Ishikawa (cell line): ENCODE results near the gene KIAA1217.

ENCODE experiments used
- CEBPB ChIP-seq: IDR thresholded peaks from 2 replicates; pipeline ENCODE4 v1.6.1; 2012
- CREB1 ChIP-seq: IDR thresholded peaks from 2 replicates; pipeline ENCODE4 v1.6.1; 2012; ENCODE audit warnings: low read depth
- EGR1 ChIP-seq: IDR thresholded peaks from 2 replicates; pipeline ENCODE4 v1.6.1; 2012
- EP300 ChIP-seq: IDR thresholded peaks from 2 replicates; pipeline ENCODE4 v1.6.1; 2012; ENCODE audit warnings: borderline replicate concordance
- FOXM1 ChIP-seq: IDR thresholded peaks from 2 replicates; pipeline ENCODE4 v1.6.1; 2012; ENCODE audit warnings: low read depth, borderline replicate concordance
- NFIC ChIP-seq: IDR thresholded peaks from 2 replicates; pipeline ENCODE4 v1.6.1; 2012
- RAD21 ChIP-seq: IDR thresholded peaks from 2 replicates; pipeline ENCODE4 v1.6.1; 2012; ENCODE audit warnings: low read depth
- REST ChIP-seq: IDR thresholded peaks from 2 replicates; pipeline ENCODE4 v1.6.1; 2012; ENCODE audit warnings: low read depth, mild to moderate bottlenecking
- TAF1 ChIP-seq: IDR thresholded peaks from 2 replicates; pipeline ENCODE4 v1.6.1; 2012; ENCODE audit warnings: low read depth, mild to moderate bottlenecking
- TCF12 ChIP-seq: IDR thresholded peaks from 2 replicates; pipeline ENCODE4 v1.6.1; 2012; ENCODE audit warnings: low read depth
- TEAD4 ChIP-seq: IDR thresholded peaks from 2 replicates; pipeline ENCODE4 v1.6.1; 2012
- YY1 ChIP-seq: IDR thresholded peaks from 2 replicates; pipeline ENCODE4 v1.6.1; 2012; ENCODE audit warnings: low read depth
- ZBTB7A ChIP-seq: IDR thresholded peaks from 2 replicates; pipeline ENCODE4 v1.6.1; 2012; ENCODE audit warnings: low read depth
- TF ChIP-seq, protein P1 (sequence below): IDR thresholded peaks from 2 replicates; pipeline ENCODE4 v1.6.1; 2012
- TF ChIP-seq, protein P2 (sequence below): IDR thresholded peaks from 2 replicates; pipeline ENCODE4 v1.6.1; 2012

KIAA1217 gene

DNA sequence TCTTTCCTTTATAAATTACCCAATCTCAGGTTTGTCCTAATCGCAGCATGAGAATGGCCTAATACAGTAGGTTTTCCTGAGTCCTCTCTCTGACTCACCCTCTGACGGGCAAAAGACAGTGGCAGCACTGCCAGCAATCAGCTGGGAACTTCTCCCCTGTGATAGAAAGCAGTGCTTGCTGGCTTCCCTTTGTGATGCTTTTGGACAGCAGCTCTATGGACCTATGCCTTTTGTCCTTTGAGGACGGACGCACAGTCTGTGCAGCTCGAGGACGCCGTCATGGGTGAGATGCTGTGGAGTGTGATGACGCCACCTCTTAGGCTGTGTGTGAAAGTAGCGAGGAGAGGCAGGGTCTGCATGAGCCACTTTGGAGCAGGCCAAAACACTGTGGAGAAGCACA is 68.8 kb downstream of the KIAA1217 start:
- TF ChIP-seq FOXM1, result no peak
- no peak for TF ChIP-seq ZBTB7A
- TF ChIP-seq, protein P1, sequence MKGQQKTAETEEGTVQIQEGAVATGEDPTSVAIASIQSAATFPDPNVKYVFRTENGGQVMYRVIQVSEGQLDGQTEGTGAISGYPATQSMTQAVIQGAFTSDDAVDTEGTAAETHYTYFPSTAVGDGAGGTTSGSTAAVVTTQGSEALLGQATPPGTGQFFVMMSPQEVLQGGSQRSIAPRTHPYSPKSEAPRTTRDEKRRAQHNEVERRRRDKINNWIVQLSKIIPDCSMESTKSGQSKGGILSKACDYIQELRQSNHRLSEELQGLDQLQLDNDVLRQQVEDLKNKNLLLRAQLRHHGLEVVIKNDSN, result no peak
- TF ChIP-seq CEBPB, result no peak
- TF ChIP-seq NFIC, result no peak
- no peak for TF ChIP-seq TEAD4
- no peak for TF ChIP-seq TAF1
- no peak for TF ChIP-seq EP300
- TF ChIP-seq EGR1, result no peak
- TF ChIP-seq REST, result no peak
- TF ChIP-seq RAD21, result no peak
- TF ChIP-seq, protein P2, sequence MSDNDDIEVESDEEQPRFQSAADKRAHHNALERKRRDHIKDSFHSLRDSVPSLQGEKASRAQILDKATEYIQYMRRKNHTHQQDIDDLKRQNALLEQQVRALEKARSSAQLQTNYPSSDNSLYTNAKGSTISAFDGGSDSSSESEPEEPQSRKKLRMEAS, result no peak
- TF ChIP-seq CREB1, result no peak
- no peak for TF ChIP-seq TCF12
- TF ChIP-seq YY1, result no peak

DNA sequence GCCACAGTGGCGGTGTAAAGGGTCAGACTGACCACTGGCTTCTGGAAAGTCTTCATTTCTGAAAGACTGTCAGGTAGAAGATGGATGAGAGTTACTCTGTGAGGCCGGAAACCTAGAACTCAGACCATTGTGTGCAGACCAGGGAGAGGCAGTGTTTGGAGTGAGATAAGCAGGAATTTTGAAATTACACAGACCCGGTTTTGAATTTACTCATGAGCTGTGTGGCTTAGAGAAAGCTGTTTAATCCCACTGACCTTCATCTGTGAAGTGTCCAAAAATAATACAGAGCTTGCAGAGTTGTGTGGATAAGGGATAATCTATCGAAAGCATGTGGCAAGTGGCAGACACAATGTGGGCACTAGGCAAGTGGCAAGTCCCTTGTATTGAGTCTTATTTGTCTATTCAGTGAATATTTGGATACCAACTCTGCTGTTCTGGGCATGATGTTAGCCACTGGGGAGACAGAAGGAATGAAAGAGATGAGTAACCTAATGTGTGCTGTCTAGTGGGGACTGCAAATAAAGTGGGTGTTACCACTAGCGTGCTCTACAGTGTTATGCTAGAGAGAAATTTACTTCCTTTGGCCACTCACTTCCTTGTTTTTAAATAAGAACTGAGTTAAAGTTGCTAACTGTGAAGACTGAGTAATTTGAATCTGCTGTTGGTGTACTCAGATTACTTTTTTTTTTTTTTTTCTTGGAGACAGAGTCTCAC is 69.4 kb downstream of the KIAA1217 start:
- no peak for TF ChIP-seq EGR1
- no peak for TF ChIP-seq CEBPB

DNA sequence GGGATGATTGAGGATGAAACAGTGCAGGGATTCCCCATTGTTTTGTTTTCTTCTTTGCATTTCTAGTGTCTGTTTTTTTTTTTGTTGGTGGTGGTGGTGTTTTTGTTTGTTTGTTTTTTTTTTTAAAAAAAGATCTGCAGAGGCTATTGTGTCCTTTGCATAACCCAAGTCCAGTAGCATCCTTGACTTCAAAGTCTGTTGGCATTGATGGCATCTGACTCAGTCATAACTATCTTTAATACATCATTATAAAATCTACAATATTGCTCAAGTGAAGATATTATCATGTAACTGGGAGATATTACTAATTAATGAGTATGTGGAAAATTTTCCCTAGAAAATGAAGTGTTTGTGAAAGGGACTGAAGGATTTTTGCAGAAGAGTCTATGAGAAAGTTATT is 70.2 kb downstream of the KIAA1217 start:
- TF ChIP-seq TEAD4 (no peak), ZBTB7A (no peak)

GRCh38 chr10:24287559-24288195 is 78.7 kb downstream of the KIAA1217 start:
- TF ChIP-seq ZBTB7A (no peak), CEBPB (no peak), EGR1 (no peak)

DNA sequence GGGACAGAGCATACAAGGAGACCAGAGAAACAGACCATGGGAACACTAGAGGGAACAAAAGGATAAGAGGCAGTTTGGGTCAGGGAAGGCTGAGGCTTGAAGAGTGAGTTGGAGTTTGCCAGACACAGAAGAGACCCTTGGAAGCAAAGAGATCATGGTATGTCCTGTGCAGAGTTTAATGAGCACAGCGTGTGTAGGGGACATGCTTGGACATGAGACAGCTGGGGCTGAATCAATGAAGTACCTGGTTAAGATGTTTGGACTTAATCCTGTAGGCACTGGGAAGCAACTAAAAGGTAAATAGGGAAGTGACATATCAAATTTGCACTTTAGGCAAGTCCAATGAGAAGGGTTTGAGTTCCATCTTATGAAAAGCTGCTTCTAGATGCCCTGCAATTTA is 79.6 kb downstream of the KIAA1217 start:
- TF ChIP-seq, protein P2, result no peak
- TF ChIP-seq CEBPB (no peak), NFIC (no peak), EGR1 (no peak), YY1 (no peak), TAF1 (no peak), CREB1 (no peak), RAD21 (no peak), ZBTB7A (no peak), TCF12 (no peak), REST (no peak), TEAD4 (no peak), EP300 (no peak), FOXM1 (no peak)
- TF ChIP-seq, protein P1, result no peak

GRCh38 chr10:24289235-24289634 is 80.3 kb downstream of the KIAA1217 start:
- no peak for TF ChIP-seq NFIC
- TF ChIP-seq CREB1, result no peak
- TF ChIP-seq FOXM1, result no peak
- TF ChIP-seq RAD21, result no peak
- TF ChIP-seq, protein P2, result no peak
- no peak for TF ChIP-seq YY1
- TF ChIP-seq TEAD4, result no peak
- TF ChIP-seq, protein P1, result no peak
- no peak for TF ChIP-seq EP300
- no peak for TF ChIP-seq REST
- TF ChIP-seq TAF1, result no peak
- TF ChIP-seq CEBPB, result no peak
- no peak for TF ChIP-seq EGR1
- no peak for TF ChIP-seq ZBTB7A
